HepG2 (cell line): Measurements from ENCODE around the gene DNM1. TPM values are rescaled to one million over a fixed set of nuclear protein-coding genes. Genes with fewer than 3 reads are reported as not detected.

ENCODE experiments used
- ATAC-seq: fragments of 200-7000 bp; cut with Tn5 transposase; 3 replicates; pipeline ENCODE4 v1.9.1; 2020; ENCODE audit warnings: mild to moderate bottlenecking, moderate library complexity
- BruUV-seq: library from RNA; stranded (reverse); fragments of 400-500 nt; replicated peaks from 2 replicates; lab custom pipeline; 2021; lab: Mats Ljungman, UMichigan
- CTCF ChIA-PET: fragments of 300-600 bp; formaldehyde crosslinking; extraction: SDS; loops from one replicate; lab custom pipeline; 2021; ENCODE audit warnings: low total read pairs, inconsistent platforms, low intra/inter-chr PET ratio; lab: Yijun Ruan, JAX
- POLR2A ChIA-PET: fragments of 350-600 bp; sonication (Branson Sonifier 250); formaldehyde crosslinking; loops from one replicate; lab custom pipeline; 2020; ENCODE audit warnings: antibody characterized with exemption, inconsistent platforms; lab: Yijun Ruan, JAX
- DNase-seq: peaks from one replicate; pipeline ENCODE4 v3.0.0-alpha.2; 2015; ENCODE audit warnings: low spot score
- FAIRE-seq: peaks from 3 replicates; lab custom pipeline; 2011; peaks lifted over from hg19 to GRCh38; lab: Jason Lieb, UNC
- H2AFZ ChIP-seq: one replicate; pipeline ENCODE4 v1.6.1; 2011; ENCODE audit warnings: low read length, inconsistent platforms
- H3K27ac ChIP-seq: fragments of 300-600 bp; 3 replicates; pipeline ENCODE4 v1.8.0; 2011; ENCODE audit warnings: mixed run types, mild to moderate bottlenecking, mixed read lengths, low read length, inconsistent platforms; ENCODE audit not compliant: insufficient read depth; ENCODE audit errors: extremely low read length
- H3K27me3 ChIP-seq, 2 experiments: fragments of 200-600 bp in 1 of 2; 2 replicates in 1 of 2; 3 replicates in 1 of 2; pipeline versions ENCODE4 v1.6.0 to v1.8.0; 2011; ENCODE audit warnings: low read length in 2 of 2, mild to moderate bottlenecking in 2 of 2, moderate library complexity in 2 of 2, inconsistent platforms in 1 of 2; ENCODE audit not compliant: insufficient read depth in 2 of 2, control insufficient read depth in 1 of 2
- H3K36me3 ChIP-seq, 2 experiments: fragments of 200-600 bp in 1 of 2; replicated peaks in 1 of 2; 2 replicates in 1 of 2; 3 replicates in 1 of 2; pipeline versions ENCODE4 v1.5.1 to v1.8.0; 2011; ENCODE audit warnings: low read length in 2 of 2, inconsistent platforms in 1 of 2; ENCODE audit not compliant: insufficient read depth in 2 of 2, control insufficient read depth in 1 of 2
- H3K4me1 ChIP-seq: 2 replicates; pipeline ENCODE4 v1.5.1; 2012; ENCODE audit warnings: low read length, inconsistent platforms; ENCODE audit not compliant: insufficient read depth
- H3K4me2 ChIP-seq: 2 replicates; pipeline ENCODE4 v1.6.0; 2011; ENCODE audit warnings: low read depth, low read length, inconsistent platforms
- H3K4me3 ChIP-seq, 3 experiments: fragments of 200-600 bp in 1 of 3; sonication (generic), shearing (Covaris generic) in 1 of 3; replicated peaks in 1 of 3; 2 replicates each; pipeline ENCODE4 v1.5.1; 2011 to 2016; ENCODE audit warnings: low read length in 3 of 3, inconsistent platforms in 2 of 3, low read depth in 2 of 3, mild to moderate bottlenecking in 2 of 3, control low read depth in 1 of 3, mixed read lengths in 1 of 3; ENCODE audit not compliant: insufficient read depth in 1 of 3
- H3K79me2 ChIP-seq: one replicate; pipeline ENCODE4 v1.6.1; 2011; ENCODE audit warnings: low read length, inconsistent platforms; ENCODE audit not compliant: insufficient read depth
- H3K9ac ChIP-seq: 2 replicates; pipeline ENCODE4 v1.6.0; 2011; ENCODE audit warnings: mild to moderate bottlenecking, low read depth, low read length, inconsistent platforms; ENCODE audit not compliant: insufficient read depth
- H3K9me3 ChIP-seq: 2 replicates; pipeline ENCODE4 v1.5.1; 2012; ENCODE audit warnings: mild to moderate bottlenecking, low read length
- H4K20me1 ChIP-seq: 2 replicates; pipeline ENCODE4 v1.6.0; 2011; ENCODE audit warnings: inconsistent platforms, mild to moderate bottlenecking, low read length, moderate library complexity; ENCODE audit not compliant: insufficient read depth
- EEA1 ChIP-seq: sonication (generic); formaldehyde crosslinking; IDR thresholded peaks from 2 replicates; pipeline ENCODE4 v1.5.1; 2020; ENCODE audit warnings: mild to moderate bottlenecking, missing genetic modification reagents, borderline replicate concordance
- HNF4G ChIP-seq, 2 experiments: sonication (generic) in 1 of 2; formaldehyde crosslinking in 1 of 2; IDR thresholded peaks; 2 replicates each; pipeline versions ENCODE4 v1.4.0 to v1.6.1; 2011 to 2020; ENCODE audit warnings: borderline replicate concordance in 2 of 2, low read depth in 2 of 2, mild to moderate bottlenecking in 2 of 2, low read length in 1 of 2, missing genetic modification reagents in 1 of 2, moderate library complexity in 1 of 2
- JARID2 ChIP-seq: sonication (generic); formaldehyde crosslinking; IDR thresholded peaks from 2 replicates; pipeline ENCODE4 v1.8.1; 2023; ENCODE audit warnings: missing genetic modification reagents, inconsistent platforms; ENCODE audit not compliant: insufficient replicate concordance
- LCORL ChIP-seq, 2 experiments: fragments of 450-650 bp in 1 of 2; sonication (generic) in 1 of 2; formaldehyde crosslinking in 1 of 2; IDR thresholded peaks; 2 replicates each; pipeline versions ENCODE4 v1.5.0 to v1.6.1; 2017 to 2020; ENCODE audit warnings: antibody characterized with exemption in 1 of 2, missing genetic modification reagents in 1 of 2
- ZNF12 ChIP-seq: sonication (generic); formaldehyde crosslinking; IDR thresholded peaks from 2 replicates; pipeline ENCODE4 v1.5.0; 2020; ENCODE audit warnings: missing genetic modification reagents
- ZNF44 ChIP-seq: sonication (generic); formaldehyde crosslinking; IDR thresholded peaks from 2 replicates; pipeline ENCODE4 v1.5.1; 2020; ENCODE audit warnings: mild to moderate bottlenecking, missing genetic modification reagents
- ZNF562 ChIP-seq: sonication (generic); formaldehyde crosslinking; IDR thresholded peaks from 2 replicates; pipeline ENCODE4 v1.8.0; 2022; ENCODE audit warnings: missing genetic modification reagents, borderline replicate concordance
- WGBS: methylation state at CpG from one replicate; pipeline ENCODE4 v1.1.6; 2017; ENCODE audit warnings: low lambda C conversion rate; 5-methylcytosine and 5-hydroxymethylcytosine counted together
- in situ Hi-C: cut with HindIII; loops from 2 replicates; pipeline ENCODE4 v1.10.0; 2017; ENCODE audit warnings: low pct_unique_long_range_greater_than_20kb; ENCODE audit not compliant: extremely low pct_ligation_motif_present
- intact Hi-C: fragments of 100-400 bp; cut with micrococcal nuclease; formaldehyde crosslinking; loops from one replicate; pipeline ENCODE4 v1.10.0; 2022; ENCODE audit not compliant: unreplicated experiment
- polyA plus RNA-seq, 8 experiments: library from polyadenylated mRNA; depleted of rRNA in 3 of 8; stranded (reverse) in 7 of 8; unstranded in 1 of 8; fragments of >200 nt; fragmentation: Illumina TruSeq in 4 of 8; extraction: Trizol in 4 of 8; gene quantifications; 2 replicates each; pipeline versions ENCODE4 v1.2.1 to v1.2.3, GENCODE V29; 2011 to 2016; ENCODE audit warnings: low read depth in 4 of 8, missing spikeins in 1 of 8, mixed read lengths in 1 of 8; ENCODE audit not compliant: insufficient read depth in 1 of 8
- total RNA-seq, 5 experiments: library from RNA; depleted of rRNA; stranded (reverse); fragments of >200 nt; fragmentation: Illumina TruSeq; extraction: Trizol; gene quantifications; 2 replicates each; pipeline ENCODE4 v1.2.3, GENCODE V29; 2016; ENCODE audit warnings: low read depth in 1 of 5
- TF ChIP-seq, protein P1 (sequence below): sonication (generic); formaldehyde crosslinking; IDR thresholded peaks from 2 replicates; pipeline ENCODE4 v1.4.0; 2020; ENCODE audit warnings: missing genetic modification reagents, mild to moderate bottlenecking, borderline replicate concordance

DNM1 gene
- total and polyA plus RNA-seq, 2 of the 13 experiments (the other 11 are each of a cell fraction or from before 2014, with no cell fraction given): 0.13 to 0.58 TPM

DNA sequence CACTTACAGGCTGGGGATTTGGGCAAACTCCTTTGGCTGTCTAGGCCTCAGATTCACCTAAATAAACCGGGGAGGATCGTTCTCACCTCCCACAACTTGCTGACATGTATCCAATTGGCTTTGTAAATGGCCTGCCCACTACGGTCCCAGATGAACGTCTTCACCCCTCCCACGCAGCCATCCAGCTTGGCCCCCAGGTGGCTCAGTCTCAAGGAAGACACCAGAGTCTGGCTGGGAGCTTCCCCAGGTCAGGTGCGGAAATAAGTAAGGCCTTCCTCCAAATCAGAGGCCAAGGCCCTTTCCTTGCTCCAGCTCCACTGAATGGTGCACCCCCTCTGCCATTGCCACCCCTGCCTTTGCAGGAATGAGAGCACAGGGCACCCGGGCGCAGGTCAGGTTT, 23.2 kb upstream of the DNM1 start:
- H3K27ac ChIP-seq: no peak overlapping the region
- H3K4me3 ChIP-seq: no peak overlapping the region
- no peak overlapping the region for H3K4me2 ChIP-seq
- ChIA-PET POLR2A (no interaction called here), CTCF (no interaction called here)
- H3K79me2 ChIP-seq: no peaks in the 10 kb centered on the region
- no peaks in the 10 kb centered on the region for H4K20me1 ChIP-seq
- no peak for FAIRE-seq
- H3K36me3 ChIP-seq: peaks cover 26 to 56% of the 10 kb centered on the region in 2 experiments; a peak in 4 of 5 replicates
- ATAC-seq: no peak
- in situ Hi-C loops (no loop called here), intact Hi-C loops (no loop called here)
- no TSS peak for BruUV-seq
- H3K9ac ChIP-seq: no peak overlapping the region
- no peaks in the 10 kb centered on the region for H3K4me1 ChIP-seq
- no peaks in the 10 kb centered on the region for H3K9me3 ChIP-seq
- DNase-seq: no peak
- H3K27me3 ChIP-seq: no peaks in the 10 kb centered on the region
- no peak overlapping the region for H2AFZ ChIP-seq
- TF ChIP-seq HNF4G (IDR thresholded peaks at IDR 0.05; ENCODE audit: borderline replicate concordance, low read depth, low read length) (no peak), HNF4G (CRISPR knock-in tag; IDR thresholded peaks at IDR 0.05; ENCODE audit: borderline replicate concordance, low read depth) (no peak), LCORL (IDR thresholded peaks at IDR 0.05) (no peak), LCORL (CRISPR knock-in tag; IDR thresholded peaks at IDR 0.05) (no peak), ZNF12 (CRISPR knock-in tag) (no peak), JARID2 (no peak), ZNF44 (CRISPR knock-in tag) (no peak), EEA1 (CRISPR knock-in tag) (no peak), ZNF562 (CRISPR knock-in tag) (no peak)
- TF ChIP-seq, protein P1, sequence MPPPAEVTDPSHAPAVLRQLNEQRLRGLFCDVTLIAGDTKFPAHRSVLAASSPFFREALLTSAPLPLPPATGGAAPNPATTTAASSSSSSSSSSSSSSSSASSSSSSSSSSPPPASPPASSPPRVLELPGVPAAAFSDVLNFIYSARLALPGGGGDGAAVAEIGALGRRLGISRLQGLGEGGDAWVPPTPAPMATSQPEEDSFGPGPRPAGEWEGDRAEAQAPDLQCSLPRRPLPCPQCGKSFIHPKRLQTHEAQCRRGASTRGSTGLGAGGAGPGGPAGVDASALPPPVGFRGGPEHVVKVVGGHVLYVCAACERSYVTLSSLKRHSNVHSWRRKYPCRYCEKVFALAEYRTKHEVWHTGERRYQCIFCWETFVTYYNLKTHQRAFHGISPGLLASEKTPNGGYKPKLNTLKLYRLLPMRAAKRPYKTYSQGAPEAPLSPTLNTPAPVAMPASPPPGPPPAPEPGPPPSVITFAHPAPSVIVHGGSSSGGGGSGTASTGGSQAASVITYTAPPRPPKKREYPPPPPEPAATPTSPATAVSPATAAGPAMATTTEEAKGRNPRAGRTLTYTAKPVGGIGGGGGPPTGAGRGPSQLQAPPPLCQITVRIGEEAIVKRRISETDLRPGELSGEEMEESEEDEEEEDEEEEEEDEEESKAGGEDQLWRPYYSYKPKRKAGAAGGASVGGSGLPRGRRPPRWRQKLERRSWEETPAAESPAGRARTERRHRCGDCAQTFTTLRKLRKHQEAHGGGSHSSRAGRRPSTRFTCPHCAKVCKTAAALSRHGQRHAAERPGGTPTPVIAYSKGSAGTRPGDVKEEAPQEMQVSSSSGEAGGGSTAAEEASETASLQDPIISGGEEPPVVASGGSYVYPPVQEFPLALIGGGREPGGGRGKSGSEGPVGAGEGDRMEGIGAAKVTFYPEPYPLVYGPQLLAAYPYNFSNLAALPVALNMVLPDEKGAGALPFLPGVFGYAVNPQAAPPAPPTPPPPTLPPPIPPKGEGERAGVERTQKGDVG (CRISPR knock-in tag): no peak
- TF ChIP-seq, all 625 proteins: peak for 0
- 98% methylated on average over 8 of the region's 8 CpGs for WGBS
